Neural cell (in vitro differentiated cells): ENCODE results near the gene TBC1D14. TPM values are rescaled to one million over a fixed set of nuclear protein-coding genes. Genes with fewer than 3 reads are reported as not detected.

Experiments used
- H2AFZ ChIP-seq: fragments of 200-600, 300-800 bp; sonication (generic), shearing (Covaris generic); 2 replicates; pipeline ENCODE4 v1.6.0; 2014; ENCODE audit warnings: low read depth, mild to moderate bottlenecking, antibody characterized with exemption, low read length, moderate library complexity
- H3F3A ChIP-seq: fragments of 200-600 bp; shearing (Covaris generic); 2 replicates; pipeline ENCODE4 v1.6.1; 2016; ENCODE audit warnings: mild to moderate bottlenecking, moderate library complexity, mixed read lengths, antibody characterized with exemption, low read length; ENCODE audit not compliant: insufficient read depth, poor library complexity, severe bottlenecking
- H3K27ac ChIP-seq: fragments of 200-600, 300-800 bp; sonication (generic), shearing (Covaris generic); 2 replicates; pipeline ENCODE4 v1.5.1; 2014; ENCODE audit warnings: mild to moderate bottlenecking, low read length, moderate library complexity
- H3K27me3 ChIP-seq: fragments of 300-800, 200-600 bp; sonication (generic), shearing (Covaris generic); 2 replicates; pipeline ENCODE4 v1.6.0; 2014; ENCODE audit warnings: mild to moderate bottlenecking, low read depth, low read length, moderate library complexity; ENCODE audit not compliant: insufficient read depth
- H3K36me3 ChIP-seq: fragments of 300-800, 200-600 bp; sonication (generic), shearing (Covaris generic); 2 replicates; pipeline ENCODE4 v1.5.1; 2014; ENCODE audit warnings: mild to moderate bottlenecking, antibody characterized with exemption, low read length, moderate library complexity; ENCODE audit not compliant: insufficient read depth
- H3K4me2 ChIP-seq: fragments of 300-800, 200-600 bp; sonication (generic), shearing (Covaris generic); 2 replicates; pipeline ENCODE4 v1.6.0; 2014; ENCODE audit warnings: mild to moderate bottlenecking, low read length
- H3K4me3 ChIP-seq: fragments of 300-800, 200-600 bp; sonication (generic), shearing (Covaris generic); 2 replicates; pipeline ENCODE4 v1.5.1; 2014; ENCODE audit warnings: mild to moderate bottlenecking, low read length, moderate library complexity
- H3K79me2 ChIP-seq: fragments of 200-600 bp; shearing (Covaris generic); replicated peaks from 2 replicates; pipeline ENCODE4 v1.6.0; 2014; ENCODE audit warnings: mild to moderate bottlenecking, low read length, moderate library complexity; ENCODE audit not compliant: insufficient read depth
- H3K9ac ChIP-seq: fragments of 300-800, 200-600 bp; sonication (generic), shearing (Covaris generic); 2 replicates; pipeline ENCODE4 v1.6.1; 2016; ENCODE audit warnings: mild to moderate bottlenecking, low read length, mixed read lengths
- H3K9me2 ChIP-seq: fragments of 200-600 bp; shearing (Covaris generic); 2 replicates; pipeline ENCODE4 v1.6.1; 2016; ENCODE audit warnings: mild to moderate bottlenecking, low read length, mixed read lengths; ENCODE audit not compliant: insufficient read depth
- H3K9me3 ChIP-seq: fragments of 200-600, 300-800 bp; sonication (generic), shearing (Covaris generic); 2 replicates; pipeline ENCODE4 v1.6.1; 2016; ENCODE audit warnings: mild to moderate bottlenecking, mixed run types, low read length, moderate library complexity, mixed read lengths
- H4K20me1 ChIP-seq: fragments of 200-600 bp; shearing (Covaris generic); 2 replicates; pipeline ENCODE4 v1.6.1; 2016; ENCODE audit warnings: mild to moderate bottlenecking, mixed run types; ENCODE audit not compliant: insufficient read depth
- EP300 ChIP-seq: fragments of 450-650 bp; conservative IDR thresholded peaks from 2 replicates; pipeline ENCODE4 v1.6.1; 2014; ENCODE audit warnings: antibody characterized with exemption, mild to moderate bottlenecking, moderate library complexity; ENCODE audit not compliant: poor library complexity, severe bottlenecking
- MXI1 ChIP-seq: fragments of 450-650 bp; conservative IDR thresholded peaks from 2 replicates; pipeline ENCODE4 v1.6.1; 2014; ENCODE audit warnings: antibody characterized with exemption, mild to moderate bottlenecking; ENCODE audit not compliant: poor library complexity, severe bottlenecking
- POLR2AphosphoS5 ChIP-seq: IDR thresholded peaks from 2 replicates; pipeline ENCODE4 v1.6.1; 2012
- RAD21 ChIP-seq: fragments of 450-650 bp; conservative IDR thresholded peaks from 2 replicates; pipeline ENCODE4 v1.6.1; 2014; ENCODE audit warnings: antibody characterized with exemption, mild to moderate bottlenecking, moderate library complexity
- SMC3 ChIP-seq: fragments of 450-650 bp; conservative IDR thresholded peaks from 2 replicates; pipeline ENCODE4 v1.6.1; 2014; ENCODE audit warnings: antibody characterized with exemption, mild to moderate bottlenecking, moderate library complexity; ENCODE audit not compliant: poor library complexity
- TAF1 ChIP-seq: IDR thresholded peaks from 2 replicates; pipeline ENCODE4 v1.6.1; 2012; ENCODE audit warnings: low read depth
- polyA plus RNA-seq: library from polyadenylated mRNA; depleted of rRNA; stranded (reverse); fragments of >200 nt; gene quantifications from 2 replicates; pipeline ENCODE4 v1.2.3, GENCODE V29; 2014
- TF ChIP-seq, protein P1 (sequence below): fragments of 450-650 bp; IDR thresholded peaks from 2 replicates; pipeline ENCODE4 v1.5.1; 2014; ENCODE audit warnings: antibody characterized with exemption, mild to moderate bottlenecking, moderate library complexity; ENCODE audit not compliant: poor library complexity, severe bottlenecking
- TF ChIP-seq, protein P2 (sequence below): IDR thresholded peaks from 2 replicates; pipeline ENCODE4 v1.6.1; 2012; ENCODE audit warnings: borderline replicate concordance

TBC1D14 gene
- polyA plus RNA-seq, 1 donor from 2014 or later: 125 TPM

DNA sequence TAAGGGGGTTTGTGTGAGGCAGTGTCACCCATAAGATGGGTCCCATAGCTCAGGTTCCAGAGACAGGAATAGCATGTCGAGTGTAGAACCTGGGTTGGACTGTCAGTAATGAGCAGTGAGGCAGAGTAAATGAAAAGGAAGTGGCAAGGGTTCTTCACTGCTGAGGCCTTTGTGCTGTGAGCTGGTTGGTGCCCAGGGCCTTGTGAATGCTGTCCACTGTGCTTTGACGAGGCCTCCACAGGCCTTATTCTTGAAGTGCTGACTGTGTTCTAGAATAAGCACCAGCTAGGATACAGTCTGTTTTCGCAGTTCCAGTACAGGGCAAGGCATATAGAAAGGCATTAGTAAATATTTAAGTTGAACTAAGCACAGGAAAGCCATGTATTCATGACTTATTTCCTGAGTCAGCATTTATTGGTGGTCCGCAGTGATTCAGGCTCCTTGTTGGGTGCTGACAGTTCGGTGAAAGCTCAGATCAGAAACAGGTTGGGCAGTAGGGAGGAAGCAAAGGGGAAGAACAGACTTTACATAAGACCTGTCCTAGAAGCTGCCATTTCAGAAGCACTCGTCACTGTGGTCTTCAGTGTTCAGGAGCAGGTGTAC, 107.9 kb downstream of the TBC1D14 start:
- H4K20me1 ChIP-seq: no peaks in the 10 kb centered on the region
- no peak overlapping the region for H3K9ac ChIP-seq
- no peak overlapping the region for H3K4me3 ChIP-seq
- H3F3A ChIP-seq: no peaks in the 10 kb centered on the region
- no peak overlapping the region for H3K4me2 ChIP-seq
- H3K9me2 ChIP-seq: no peaks in the 10 kb centered on the region
- H3K27ac ChIP-seq: no peak overlapping the region
- no peaks in the 10 kb centered on the region for H3K36me3 ChIP-seq
- TF ChIP-seq EP300: no peak
- TF ChIP-seq, protein P1, sequence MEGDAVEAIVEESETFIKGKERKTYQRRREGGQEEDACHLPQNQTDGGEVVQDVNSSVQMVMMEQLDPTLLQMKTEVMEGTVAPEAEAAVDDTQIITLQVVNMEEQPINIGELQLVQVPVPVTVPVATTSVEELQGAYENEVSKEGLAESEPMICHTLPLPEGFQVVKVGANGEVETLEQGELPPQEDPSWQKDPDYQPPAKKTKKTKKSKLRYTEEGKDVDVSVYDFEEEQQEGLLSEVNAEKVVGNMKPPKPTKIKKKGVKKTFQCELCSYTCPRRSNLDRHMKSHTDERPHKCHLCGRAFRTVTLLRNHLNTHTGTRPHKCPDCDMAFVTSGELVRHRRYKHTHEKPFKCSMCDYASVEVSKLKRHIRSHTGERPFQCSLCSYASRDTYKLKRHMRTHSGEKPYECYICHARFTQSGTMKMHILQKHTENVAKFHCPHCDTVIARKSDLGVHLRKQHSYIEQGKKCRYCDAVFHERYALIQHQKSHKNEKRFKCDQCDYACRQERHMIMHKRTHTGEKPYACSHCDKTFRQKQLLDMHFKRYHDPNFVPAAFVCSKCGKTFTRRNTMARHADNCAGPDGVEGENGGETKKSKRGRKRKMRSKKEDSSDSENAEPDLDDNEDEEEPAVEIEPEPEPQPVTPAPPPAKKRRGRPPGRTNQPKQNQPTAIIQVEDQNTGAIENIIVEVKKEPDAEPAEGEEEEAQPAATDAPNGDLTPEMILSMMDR: no peak
- no peak overlapping the region for H2AFZ ChIP-seq
- no peaks in the 10 kb centered on the region for H3K9me3 ChIP-seq
- H3K79me2 ChIP-seq: no peaks in the 10 kb centered on the region
- H3K27me3 ChIP-seq: no peaks in the 10 kb centered on the region

DNA sequence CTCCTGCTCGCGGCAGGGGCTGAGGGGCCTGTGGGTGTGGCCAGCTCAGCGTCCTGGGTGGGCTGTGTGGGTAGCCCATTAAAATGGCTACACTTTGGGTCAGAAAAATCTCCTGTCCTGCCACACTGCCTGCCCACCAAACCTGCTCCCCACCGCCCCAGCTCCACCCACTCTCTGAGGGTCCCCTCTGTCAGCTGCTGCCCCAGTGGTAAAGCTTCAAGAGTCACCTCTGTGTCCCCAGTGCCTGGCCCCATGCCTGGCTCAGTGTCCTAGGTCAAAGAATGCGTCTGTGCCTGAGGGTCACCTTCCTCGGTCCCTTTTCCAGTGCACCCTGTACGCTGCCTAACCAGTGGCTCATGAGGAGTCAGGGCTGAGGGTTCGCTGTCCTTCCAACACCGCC, 108.7 kb downstream of the TBC1D14 start:
- Histone ChIP-seq H2AFZ (no peak overlapping the region), H3K36me3 (no peaks in the 10 kb centered on the region), H3K4me2 (no peak overlapping the region), H3K79me2 (no peaks in the 10 kb centered on the region), H3K27me3 (no peaks in the 10 kb centered on the region), H3F3A (no peaks in the 10 kb centered on the region), H3K4me3 (no peak overlapping the region), H3K9me2 (no peaks in the 10 kb centered on the region), H3K9ac (no peak overlapping the region), H3K27ac (no peak overlapping the region), H4K20me1 (no peaks in the 10 kb centered on the region), H3K9me3 (no peaks in the 10 kb centered on the region)
- TF ChIP-seq, protein P2, sequence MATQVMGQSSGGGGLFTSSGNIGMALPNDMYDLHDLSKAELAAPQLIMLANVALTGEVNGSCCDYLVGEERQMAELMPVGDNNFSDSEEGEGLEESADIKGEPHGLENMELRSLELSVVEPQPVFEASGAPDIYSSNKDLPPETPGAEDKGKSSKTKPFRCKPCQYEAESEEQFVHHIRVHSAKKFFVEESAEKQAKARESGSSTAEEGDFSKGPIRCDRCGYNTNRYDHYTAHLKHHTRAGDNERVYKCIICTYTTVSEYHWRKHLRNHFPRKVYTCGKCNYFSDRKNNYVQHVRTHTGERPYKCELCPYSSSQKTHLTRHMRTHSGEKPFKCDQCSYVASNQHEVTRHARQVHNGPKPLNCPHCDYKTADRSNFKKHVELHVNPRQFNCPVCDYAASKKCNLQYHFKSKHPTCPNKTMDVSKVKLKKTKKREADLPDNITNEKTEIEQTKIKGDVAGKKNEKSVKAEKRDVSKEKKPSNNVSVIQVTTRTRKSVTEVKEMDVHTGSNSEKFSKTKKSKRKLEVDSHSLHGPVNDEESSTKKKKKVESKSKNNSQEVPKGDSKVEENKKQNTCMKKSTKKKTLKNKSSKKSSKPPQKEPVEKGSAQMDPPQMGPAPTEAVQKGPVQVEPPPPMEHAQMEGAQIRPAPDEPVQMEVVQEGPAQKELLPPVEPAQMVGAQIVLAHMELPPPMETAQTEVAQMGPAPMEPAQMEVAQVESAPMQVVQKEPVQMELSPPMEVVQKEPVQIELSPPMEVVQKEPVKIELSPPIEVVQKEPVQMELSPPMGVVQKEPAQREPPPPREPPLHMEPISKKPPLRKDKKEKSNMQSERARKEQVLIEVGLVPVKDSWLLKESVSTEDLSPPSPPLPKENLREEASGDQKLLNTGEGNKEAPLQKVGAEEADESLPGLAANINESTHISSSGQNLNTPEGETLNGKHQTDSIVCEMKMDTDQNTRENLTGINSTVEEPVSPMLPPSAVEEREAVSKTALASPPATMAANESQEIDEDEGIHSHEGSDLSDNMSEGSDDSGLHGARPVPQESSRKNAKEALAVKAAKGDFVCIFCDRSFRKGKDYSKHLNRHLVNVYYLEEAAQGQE: no peak
- TF ChIP-seq EP300: no peak
- TF ChIP-seq SMC3: no peak
- no peak for TF ChIP-seq TAF1
- TF ChIP-seq MXI1: no peak

DNA sequence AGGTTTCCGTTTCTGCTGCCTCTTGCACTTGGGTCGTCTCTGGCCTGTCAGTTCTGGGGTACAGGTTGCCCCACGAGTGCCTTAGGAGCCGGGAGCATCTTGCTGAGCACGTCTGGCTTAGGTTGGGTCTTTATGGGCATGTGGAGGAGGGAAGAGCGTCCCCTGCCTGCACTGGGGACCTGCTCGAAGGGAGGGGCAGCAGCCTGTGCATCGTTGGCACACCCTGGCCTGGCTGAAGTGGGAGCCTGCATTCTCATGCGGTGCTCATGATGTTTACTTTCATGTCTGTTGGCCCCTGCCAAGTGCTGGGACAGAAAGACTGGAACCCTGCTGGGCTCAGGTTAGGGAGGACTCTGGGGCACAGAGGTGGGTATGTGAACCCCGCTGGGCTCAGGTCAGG, 109.7 kb downstream of the TBC1D14 start:
- Histone ChIP-seq H3K79me2 (no peaks in the 10 kb centered on the region), H4K20me1 (no peaks in the 10 kb centered on the region), H3K4me3 (no peak overlapping the region), H3K9me3 (no peaks in the 10 kb centered on the region), H3K27ac (no peak overlapping the region), H3K9me2 (no peaks in the 10 kb centered on the region), H2AFZ (no peak overlapping the region), H3K36me3 (no peaks in the 10 kb centered on the region), H3K4me2 (no peak overlapping the region), H3K9ac (no peak overlapping the region), H3F3A (no peaks in the 10 kb centered on the region), H3K27me3 (no peaks in the 10 kb centered on the region)
- TF ChIP-seq, protein P2: no peak
- TF ChIP-seq RAD21: no peak
- TF ChIP-seq, protein P1: no peak
- no peak for TF ChIP-seq EP300
- TF ChIP-seq POLR2AphosphoS5: no peak
- no peak for TF ChIP-seq SMC3
